ENCODE measurements around the gene IL33. TPM values are rescaled to one million over a fixed set of nuclear protein-coding genes. Genes with fewer than 3 reads are reported as not detected.

IL33 gene
- polyA plus RNA-seq, 1 of the 3 experiments (the other 2 are of a cell fraction) = not detected

- H2AFZ ChIP-seq (ENCODE audit: low read depth) = no peak overlapping the region
- no peak for DNase-seq
Observed at GRCh38 chr9:6186691-6187090, 28.9 kb upstream of the IL33 start.

GRCh38 chr9:6187272-6187671 is 28.3 kb upstream of the IL33 start:
- POLR2A ChIA-PET = no interaction called here
- H3K27me3 ChIP-seq (ENCODE audit: insufficient read depth) = no peaks in the 10 kb centered on the region
- TF ChIP-seq REST (IDR thresholded peaks at IDR 0.05; ENCODE audit: low read depth, low read length) (peak; percentile 44; the same call in 1 of the 2 replicates), SMC3 (IDR thresholded peaks at IDR 0.05; ENCODE audit: low read depth, low read length) (no peak), FOXJ3 (CRISPR knock-in tag; IDR thresholded peaks at IDR 0.05) (no peak)

More at GRCh38 chr9:6186691-6187090, 28.9 kb upstream of the IL33 start:
- 29% methylated on average over 2 of the region's 2 CpGs for WGBS (ENCODE audit: low lambda C conversion rate)
- Histone ChIP-seq H3K27me3 (ENCODE audit: insufficient read depth) (no peaks in the 10 kb centered on the region), H3K4me3 (ENCODE audit: low read depth in 2 of 2, low read length in 1 of 2) (no peak overlapping the region), H3K9ac (no peak overlapping the region), H3F3A (replicated peaks; ENCODE audit: insufficient read depth) (no peaks in the 10 kb centered on the region), H3K9me3 (no peaks in the 10 kb centered on the region), H3K9me2 (no peaks in the 10 kb centered on the region), H4K20me1 (ENCODE audit: insufficient read depth) (no peaks in the 10 kb centered on the region), H3K27ac (ENCODE audit: low read depth in 2 of 2, low read length in 1 of 2) (no peak overlapping the region), H3K4me1 (ENCODE audit: control insufficient read depth in 1 of 2, insufficient read depth in 2 of 2, low read depth in 1 of 2, low read length in 1 of 2) (no peaks in the 10 kb centered on the region), H3K36me3 (replicated peaks in 1 of 2; ENCODE audit: control insufficient read depth in 1 of 2, insufficient read depth in 2 of 2, low read length in 1 of 2) (no peaks in the 10 kb centered on the region), H3K4me2 (no peak overlapping the region), H3K79me2 (ENCODE audit: insufficient read depth) (no peaks in the 10 kb centered on the region)
- CTCF ChIA-PET = interaction anchor here (0.8 to 2.1 kb wide), 3 partner anchors 8 to 301 kb away, joined by 3 to 12 read pairs (median 3); no protein-coding TSS in a partner anchor
- POLR2A ChIA-PET = no interaction called here
- TF ChIP-seq GATA2 (CRISPR knock-in tag; IDR thresholded peaks at IDR 0.05) = no peak
- TF ChIP-seq FOXJ3 (CRISPR knock-in tag; IDR thresholded peaks at IDR 0.05) = no peak
- TF ChIP-seq JUND (IDR thresholded peaks at IDR 0.05) = no peak
- TF ChIP-seq REST (IDR thresholded peaks at IDR 0.05; ENCODE audit: low read depth, low read length) = no peak

More at GRCh38 chr9:6187272-6187671, 28.3 kb upstream of the IL33 start:
- Histone ChIP-seq H3K9me2 (no peaks in the 10 kb centered on the region), H3K79me2 (ENCODE audit: insufficient read depth) (no peaks in the 10 kb centered on the region), H4K20me1 (ENCODE audit: insufficient read depth) (no peaks in the 10 kb centered on the region), H2AFZ (ENCODE audit: low read depth) (no peak overlapping the region), H3F3A (replicated peaks; ENCODE audit: insufficient read depth) (no peaks in the 10 kb centered on the region), H3K4me3 (ENCODE audit: low read depth in 2 of 2, low read length in 1 of 2) (no peak overlapping the region), H3K4me1 (ENCODE audit: control insufficient read depth in 1 of 2, insufficient read depth in 2 of 2, low read depth in 1 of 2, low read length in 1 of 2) (no peaks in the 10 kb centered on the region), H3K27ac (ENCODE audit: low read depth in 2 of 2, low read length in 1 of 2) (no peak overlapping the region), H3K9ac (no peak overlapping the region), H3K4me2 (no peak overlapping the region), H3K9me3 (no peaks in the 10 kb centered on the region), H3K36me3 (replicated peaks in 1 of 2; ENCODE audit: control insufficient read depth in 1 of 2, insufficient read depth in 2 of 2, low read length in 1 of 2) (no peaks in the 10 kb centered on the region)
- DNase-seq = no peak
- CTCF ChIA-PET = no interaction called here

Data from SK-N-SH (cell line).